PC-3 (cell line): ENCODE measurements around the gene IFI35. TPM values are rescaled to one million over a fixed set of nuclear protein-coding genes. Genes with fewer than 3 reads are reported as not detected.
A peak's percentile ranks its signal among the peaks of the same experiment; 100 is the strongest.
"Not testable (repeated sequence)": the region's sequence is repeated elsewhere in the genome, so short reads cannot be mapped to it uniquely, and the experiment has no call there.

Source experiments
- ATAC-seq: fragments of 200-7000 bp; cut with Tn5 transposase; 2 replicates; pipeline ENCODE4 v1.9.1; 2020; ENCODE audit warnings: mild to moderate bottlenecking, moderate library complexity
- BruUV-seq: library from RNA; stranded (reverse); fragments of 400-500 nt; replicated peaks from 2 replicates; lab custom pipeline; 2021; lab: Mats Ljungman, UMichigan
- CTCF ChIA-PET: fragments of 300-600 bp; sonication (Branson Sonifier 250); formaldehyde crosslinking; loops from one replicate; lab custom pipeline; 2022; ENCODE audit warnings: antibody characterized with exemption; lab: Charles Lee
- POLR2A ChIA-PET: fragments of 300-600 bp; sonication (Branson Sonifier 250); formaldehyde crosslinking; loops from one replicate; lab custom pipeline; 2022; ENCODE audit warnings: antibody characterized with exemption; ENCODE audit not compliant: unreplicated experiment; lab: Charles Lee
- DNase-seq: peaks from one replicate; pipeline ENCODE4 v3.0.0-alpha.2; 2015
- H2AFZ ChIP-seq: fragments of 300-600 bp; sonication (generic); 2 replicates; pipeline ENCODE4 v1.6.0; 2016; ENCODE audit warnings: antibody characterized with exemption, low read length
- H3F3A ChIP-seq: fragments of 300-600 bp; sonication (generic); one replicate; pipeline ENCODE4 v1.6.0; 2017; ENCODE audit warnings: antibody characterized with exemption, low read length, control low read depth, mild to moderate bottlenecking; ENCODE audit not compliant: unreplicated experiment
- H3K27ac ChIP-seq: fragments of 300-600 bp; sonication (generic); 2 replicates; pipeline ENCODE4 v1.5.1; 2016; ENCODE audit warnings: mild to moderate bottlenecking, low read length
- H3K27me3 ChIP-seq: fragments of 300-600 bp; sonication (generic); 2 replicates; pipeline ENCODE4 v1.6.1; 2016; ENCODE audit warnings: low read length, mixed read lengths
- H3K36me3 ChIP-seq: fragments of 300-600 bp; sonication (generic); 2 replicates; pipeline ENCODE4 v1.6.1; 2016; ENCODE audit warnings: low read depth, mixed run types, low read length, mixed read lengths
- H3K4me1 ChIP-seq: fragments of 300-600 bp; sonication (generic); 2 replicates; pipeline ENCODE4 v1.5.1; 2016; ENCODE audit warnings: low read length; ENCODE audit not compliant: insufficient read depth
- H3K4me2 ChIP-seq: fragments of 300-600 bp; sonication (generic); 2 replicates; pipeline ENCODE4 v1.6.0; 2016; ENCODE audit warnings: low read length
- H3K4me3 ChIP-seq: fragments of 300-600 bp; sonication (generic); 2 replicates; pipeline ENCODE4 v1.5.1; 2016; ENCODE audit warnings: mild to moderate bottlenecking, low read length, mixed read lengths
- H3K79me2 ChIP-seq: fragments of 300-600 bp; sonication (generic); 2 replicates; pipeline ENCODE4 v1.6.1; 2017; ENCODE audit warnings: low read length, mixed read lengths
- H3K9ac ChIP-seq: fragments of 300-600 bp; sonication (generic); 2 replicates; pipeline ENCODE4 v1.6.0; 2016; ENCODE audit warnings: mild to moderate bottlenecking, low read length
- H3K9me2 ChIP-seq: fragments of 300-600 bp; sonication (generic); replicated peaks from 2 replicates; pipeline ENCODE4 v1.6.1; 2016; ENCODE audit warnings: mixed run types, low read length, mixed read lengths
- H3K9me3 ChIP-seq: fragments of 300-600 bp; sonication (generic); 2 replicates; pipeline ENCODE4 v1.6.1; 2016; ENCODE audit warnings: low read length, mixed read lengths
- H4K20me1 ChIP-seq: fragments of 300-600 bp; sonication (generic); 2 replicates; pipeline ENCODE4 v1.6.1; 2016; ENCODE audit warnings: low read length, mixed read lengths
- CTCF ChIP-seq: fragments of 300-600 bp; sonication (generic); conservative IDR thresholded peaks from 2 replicates; pipeline ENCODE4 v1.5.1; 2017; ENCODE audit warnings: antibody characterized with exemption, low read depth, mild to moderate bottlenecking, low read length
- EZH2 ChIP-seq: fragments of 300-600 bp; sonication (generic); IDR thresholded peaks from one replicate; pipeline ENCODE4 v1.6.1; 2017; ENCODE audit warnings: antibody characterized with exemption, mild to moderate bottlenecking, low read length; ENCODE audit not compliant: unreplicated experiment
- EZH2phosphoT487 ChIP-seq: fragments of 300-600 bp; sonication (generic); IDR thresholded peaks from 2 replicates; pipeline ENCODE4 v1.6.1; 2018; ENCODE audit warnings: mild to moderate bottlenecking, antibody characterized with exemption, low read length, borderline replicate concordance
- intact Hi-C: fragments of 100-400 bp; cut with micrococcal nuclease; formaldehyde crosslinking; loops from 2 replicates; pipeline ENCODE4 v1.9.0; 2023
- total RNA-seq: library from RNA; depleted of rRNA; stranded (reverse); fragments of >200 nt; gene quantifications from 2 replicates; pipeline ENCODE4 v1.2.3, GENCODE V29; 2014

IFI35 gene
- total RNA-seq, 1 experiment from 2014 or later = 12.3 TPM

DNA sequence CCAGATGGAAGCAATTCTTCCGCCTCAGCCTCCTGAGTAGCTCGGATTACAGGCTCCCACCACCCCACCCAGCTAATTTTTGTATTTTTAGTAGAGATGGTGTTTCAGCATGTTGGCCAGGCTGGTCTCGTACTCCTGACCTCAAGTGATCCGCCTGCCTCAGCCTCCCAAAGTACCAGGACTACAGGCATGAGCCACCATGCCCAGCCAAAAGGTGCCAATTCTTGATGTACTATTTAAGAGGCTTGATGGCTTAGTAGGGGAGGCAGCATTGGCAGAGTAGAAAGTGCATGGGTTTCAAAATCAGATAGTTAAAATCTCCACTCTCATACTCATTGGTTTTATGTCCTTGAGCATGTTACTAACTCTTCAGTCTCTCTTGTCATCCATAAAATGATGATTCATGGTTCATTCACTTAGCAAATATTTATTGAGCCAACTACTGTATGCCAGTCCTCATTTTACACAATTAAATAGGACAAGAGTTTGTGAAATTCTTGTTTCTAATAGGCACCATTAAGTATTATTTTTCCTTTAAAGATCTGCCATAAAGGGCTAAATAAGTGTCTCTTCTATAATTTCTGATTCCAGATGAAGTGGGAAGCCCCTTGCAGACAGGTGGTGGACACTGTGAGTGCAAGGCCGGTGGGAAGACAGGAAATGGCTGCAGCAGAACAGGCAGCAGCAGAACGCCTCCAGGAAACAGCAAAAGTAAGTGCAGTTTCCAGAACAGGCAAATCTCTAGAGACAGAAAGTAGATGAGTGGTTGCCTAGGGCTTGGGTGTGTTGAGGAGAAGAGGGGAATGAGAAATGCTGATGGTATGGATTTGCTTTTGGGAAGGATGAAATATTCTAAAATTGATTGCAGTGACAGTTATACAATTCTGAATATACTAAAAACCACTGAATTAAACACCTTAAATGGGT is 16.6 kb upstream of the IFI35 start:
- H3K4me3 ChIP-seq = peak overlapping the region; percentile 36; the same call in 1 of the 2 replicates
- no peaks in the 10 kb centered on the region for H3K9me2 ChIP-seq
- ATAC-seq (peak; percentile 84), DNase-seq (peak; percentile 90)
- H3K9ac ChIP-seq = peak overlapping the region; percentile 60
- intact Hi-C loops = no loop called here
- ChIA-PET POLR2A (no interaction called here), CTCF (no interaction called here)
- H3K27me3 ChIP-seq = no peaks in the 10 kb centered on the region
- H4K20me1 ChIP-seq = no peaks in the 10 kb centered on the region
- H3K4me2 ChIP-seq = peak overlapping the region; percentile 72
- H3K4me1 ChIP-seq = peaks cover 33% of the 10 kb centered on the region
- peaks cover 22% of the 10 kb centered on the region for H3F3A ChIP-seq
- no peaks in the 10 kb centered on the region for H3K9me3 ChIP-seq
- H3K27ac ChIP-seq = peak overlapping the region; percentile 94
- no peak for TF ChIP-seq CTCF
- TF ChIP-seq EZH2phosphoT487 = no peak
- no peak for TF ChIP-seq EZH2
- peaks cover 42% of the 10 kb centered on the region for H3K36me3 ChIP-seq
- H3K79me2 ChIP-seq = peaks cover 19% of the 10 kb centered on the region
- TSS peak; percentile 20 for BruUV-seq
- no peak overlapping the region for H2AFZ ChIP-seq

GRCh38 chr17:42991471-42991870 is 15.1 kb upstream of the IFI35 start:
- POLR2A ChIA-PET = no interaction called here
- Histone ChIP-seq H3K4me1 (peaks cover 33% of the 10 kb centered on the region), H3K4me3 (no peak overlapping the region), H4K20me1 (no peaks in the 10 kb centered on the region), H2AFZ (no peak overlapping the region), H3K27me3 (no peaks in the 10 kb centered on the region), H3K27ac (peak overlapping the region; percentile 94), H3K4me2 (peak overlapping the region; percentile 72), H3K9me2 (no peaks in the 10 kb centered on the region), H3K9ac (peak overlapping the region; percentile 60; the same call in 1 of the 2 replicates), H3K36me3 (peaks cover 42% of the 10 kb centered on the region), H3F3A (peaks cover 22% of the 10 kb centered on the region), H3K9me3 (no peaks in the 10 kb centered on the region), H3K79me2 (peaks cover 7% of the 10 kb centered on the region)
- BruUV-seq = no TSS peak
- DNase-seq (no peak), ATAC-seq (no peak)
- intact Hi-C loops = no loop called here
- no peak for TF ChIP-seq CTCF
- TF ChIP-seq EZH2phosphoT487 = no peak
- no peak for TF ChIP-seq EZH2
- CTCF ChIA-PET = no interaction called here

DNA sequence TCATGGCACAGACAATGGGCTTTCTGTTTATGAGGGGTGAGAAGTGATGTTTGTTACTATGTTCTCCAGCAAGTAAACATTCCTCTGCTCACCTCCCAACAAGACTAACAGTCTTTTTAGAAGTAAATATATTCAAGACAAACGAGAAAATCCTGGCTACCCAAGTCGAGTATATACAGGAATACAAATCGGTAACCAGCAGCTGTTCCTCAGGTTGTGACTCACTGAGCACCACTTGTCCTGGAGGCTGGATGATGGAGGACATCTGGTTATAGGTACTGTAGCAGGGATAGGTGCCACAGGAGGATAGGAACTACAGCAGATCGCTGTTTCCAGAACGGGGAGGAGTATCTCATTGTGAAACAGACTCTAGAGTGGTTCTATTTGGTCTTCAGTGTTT is 13.7 kb upstream of the IFI35 start:
- Histone ChIP-seq H3F3A (peaks cover 22% of the 10 kb centered on the region), H3K4me2 (no peak overlapping the region), H3K9ac (no peak overlapping the region), H2AFZ (no peak overlapping the region), H3K79me2 (peaks cover 7% of the 10 kb centered on the region; the same call in 1 of the 2 replicates), H3K9me3 (no peaks in the 10 kb centered on the region), H3K36me3 (peaks cover 36% of the 10 kb centered on the region), H3K4me1 (peaks cover 39% of the 10 kb centered on the region), H4K20me1 (no peaks in the 10 kb centered on the region), H3K9me2 (no peaks in the 10 kb centered on the region), H3K4me3 (no peak overlapping the region), H3K27ac (no peak overlapping the region), H3K27me3 (no peaks in the 10 kb centered on the region)
- DNase-seq = no peak
- TF ChIP-seq CTCF (no peak), EZH2 (no peak), EZH2phosphoT487 (no peak)
- ATAC-seq = no peak
- ChIA-PET CTCF (no interaction called here), POLR2A (no interaction called here)
- intact Hi-C loops = no loop called here
- BruUV-seq = no TSS peak

DNA sequence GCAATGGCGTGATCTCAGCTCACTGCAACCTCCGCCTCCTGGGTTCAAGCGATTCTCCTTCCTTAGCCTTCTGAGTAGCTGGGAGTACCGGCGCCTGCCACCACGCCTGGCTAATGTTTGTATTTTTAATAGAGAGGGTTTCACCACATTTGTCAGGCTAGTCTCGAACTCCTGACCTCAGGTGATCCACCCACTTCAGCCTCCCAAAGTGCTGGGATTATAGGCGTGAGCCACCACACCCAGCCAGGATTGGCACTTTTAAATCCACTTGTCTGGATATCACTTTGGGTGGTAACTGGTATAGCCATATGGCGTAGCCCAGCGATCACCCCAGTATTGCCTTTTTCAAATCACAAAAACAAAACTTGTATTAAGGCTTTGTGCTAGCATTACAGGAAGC is 12.7 kb upstream of the IFI35 start:
- H3K27ac ChIP-seq, DNase-seq, H3K9ac ChIP-seq, H3K9me3 ChIP-seq, H2AFZ ChIP-seq, H3K4me2 ChIP-seq, H4K20me1 ChIP-seq, POLR2A ChIA-PET, H3K27me3 ChIP-seq, ATAC-seq, intact Hi-C loops, H3K9me2 ChIP-seq, H3K4me3 ChIP-seq, BruUV-seq, CTCF ChIA-PET: not testable (repeated sequence)
- Histone ChIP-seq H3K36me3 (peaks cover 29% of the 10 kb centered on the region), H3K4me1 (peaks cover 33% of the 10 kb centered on the region), H3F3A (peaks cover 19% of the 10 kb centered on the region), H3K79me2 (peaks cover 13% of the 10 kb centered on the region)
